Trophoblast cell (in vitro differentiated cells and primary cell): ENCODE measurements around the gene DUSP5.

ENCODE experiments used
- DNase-seq, 2 donors: peaks; one replicate each; pipeline ENCODE4 v3.0.0-alpha.2; 2016
- H2AFZ ChIP-seq: 2 replicates; pipeline ENCODE4 v1.6.1; 2013; ENCODE audit warnings: low read length, moderate library complexity, mild to moderate bottlenecking; ENCODE audit not compliant: insufficient read depth, poor library complexity
- H2AK5ac ChIP-seq: 2 replicates; pipeline ENCODE4 v1.6.1; 2013; ENCODE audit warnings: mild to moderate bottlenecking, low read length
- H2BK120ac ChIP-seq: 2 replicates; pipeline ENCODE4 v1.6.1; 2013; ENCODE audit warnings: low read length, mild to moderate bottlenecking, moderate library complexity; ENCODE audit not compliant: insufficient read depth, poor library complexity
- H2BK12ac ChIP-seq: 2 replicates; pipeline ENCODE4 v1.6.1; 2013; ENCODE audit warnings: mild to moderate bottlenecking, low read length, moderate library complexity
- H2BK5ac ChIP-seq: 2 replicates; pipeline ENCODE4 v1.6.1; 2013; ENCODE audit warnings: low read length, low read depth, moderate library complexity, mild to moderate bottlenecking; ENCODE audit not compliant: poor library complexity
- H3K14ac ChIP-seq: 2 replicates; pipeline ENCODE4 v1.6.1; 2013; ENCODE audit warnings: mild to moderate bottlenecking, low read length
- H3K18ac ChIP-seq: 2 replicates; pipeline ENCODE4 v1.6.1; 2013; ENCODE audit warnings: mild to moderate bottlenecking, low read length
- H3K23ac ChIP-seq: 2 replicates; pipeline ENCODE4 v1.6.1; 2013; ENCODE audit warnings: low read length
- H3K27ac ChIP-seq: 2 replicates; pipeline ENCODE4 v1.5.1; 2013; ENCODE audit warnings: low read depth, mild to moderate bottlenecking, inconsistent platforms, low read length, moderate library complexity
- H3K27me3 ChIP-seq: 2 replicates; pipeline ENCODE4 v1.6.1; 2013; ENCODE audit warnings: inconsistent platforms, mild to moderate bottlenecking, low read length, moderate library complexity; ENCODE audit not compliant: insufficient read depth
- H3K36me3 ChIP-seq, 2 experiments: 1 replicate in 1 of 2; 2 replicates in 1 of 2; pipeline ENCODE4 v1.6.1; 2013; ENCODE audit warnings: low read length in 2 of 2, mild to moderate bottlenecking in 2 of 2, moderate library complexity in 1 of 2; ENCODE audit not compliant: insufficient read depth in 2 of 2, control insufficient read depth in 1 of 2
- H3K4ac ChIP-seq: 2 replicates; pipeline ENCODE4 v1.6.1; 2013; ENCODE audit warnings: low read depth, mild to moderate bottlenecking, low read length, moderate library complexity
- H3K4me1 ChIP-seq, 2 experiments: 1 replicate in 1 of 2; 2 replicates in 1 of 2; pipeline ENCODE4 v1.6.1; 2013; ENCODE audit warnings: low read length in 2 of 2, mild to moderate bottlenecking in 2 of 2, moderate library complexity in 1 of 2; ENCODE audit not compliant: insufficient read depth in 2 of 2, control insufficient read depth in 1 of 2
- H3K4me2 ChIP-seq: 2 replicates; pipeline ENCODE4 v1.6.1; 2013; ENCODE audit warnings: inconsistent platforms, mild to moderate bottlenecking, low read length, moderate library complexity
- H3K4me3 ChIP-seq: 2 replicates; pipeline ENCODE4 v1.5.1; 2013; ENCODE audit warnings: mild to moderate bottlenecking, low read depth, low read length, inconsistent platforms
- H3K79me1 ChIP-seq: one replicate; pipeline ENCODE4 v1.6.1; 2013; ENCODE audit warnings: low read length
- H3K79me2 ChIP-seq: 2 replicates; pipeline ENCODE4 v1.6.1; 2013; ENCODE audit warnings: low read length, mild to moderate bottlenecking; ENCODE audit not compliant: control insufficient read depth, insufficient read depth, poor library complexity
- H3K9ac ChIP-seq: 2 replicates; pipeline ENCODE4 v1.6.1; 2013; ENCODE audit warnings: mild to moderate bottlenecking, low read length
- H3K9me3 ChIP-seq: 2 replicates; pipeline ENCODE4 v1.6.1; 2013; ENCODE audit warnings: low read depth, mild to moderate bottlenecking, control low read depth, inconsistent platforms, low read length; ENCODE audit not compliant: insufficient read depth
- H4K12ac ChIP-seq: 2 replicates; pipeline ENCODE4 v1.6.1; 2013; ENCODE audit warnings: low read depth, mild to moderate bottlenecking, low read length, moderate library complexity
- H4K8ac ChIP-seq: 2 replicates; pipeline ENCODE4 v1.6.1; 2013; ENCODE audit warnings: low read depth, mild to moderate bottlenecking, low read length, moderate library complexity
- H4K91ac ChIP-seq: one replicate; pipeline ENCODE4 v1.6.1; 2013; ENCODE audit warnings: low read depth, mild to moderate bottlenecking, low read length, moderate library complexity
- WGBS: extraction: QIAGEN DNeasy Blood & Tissue Kit; methylation state at CpG from one replicate; pipeline ENCODE4 v1.1.7; 2013; ENCODE audit warnings: missing lambda C conversion rate; ENCODE audit not compliant: insufficient read length, insufficient coverage; ENCODE audit errors: extremely low coverage; 5-methylcytosine and 5-hydroxymethylcytosine counted together

DUSP5 gene

DNA sequence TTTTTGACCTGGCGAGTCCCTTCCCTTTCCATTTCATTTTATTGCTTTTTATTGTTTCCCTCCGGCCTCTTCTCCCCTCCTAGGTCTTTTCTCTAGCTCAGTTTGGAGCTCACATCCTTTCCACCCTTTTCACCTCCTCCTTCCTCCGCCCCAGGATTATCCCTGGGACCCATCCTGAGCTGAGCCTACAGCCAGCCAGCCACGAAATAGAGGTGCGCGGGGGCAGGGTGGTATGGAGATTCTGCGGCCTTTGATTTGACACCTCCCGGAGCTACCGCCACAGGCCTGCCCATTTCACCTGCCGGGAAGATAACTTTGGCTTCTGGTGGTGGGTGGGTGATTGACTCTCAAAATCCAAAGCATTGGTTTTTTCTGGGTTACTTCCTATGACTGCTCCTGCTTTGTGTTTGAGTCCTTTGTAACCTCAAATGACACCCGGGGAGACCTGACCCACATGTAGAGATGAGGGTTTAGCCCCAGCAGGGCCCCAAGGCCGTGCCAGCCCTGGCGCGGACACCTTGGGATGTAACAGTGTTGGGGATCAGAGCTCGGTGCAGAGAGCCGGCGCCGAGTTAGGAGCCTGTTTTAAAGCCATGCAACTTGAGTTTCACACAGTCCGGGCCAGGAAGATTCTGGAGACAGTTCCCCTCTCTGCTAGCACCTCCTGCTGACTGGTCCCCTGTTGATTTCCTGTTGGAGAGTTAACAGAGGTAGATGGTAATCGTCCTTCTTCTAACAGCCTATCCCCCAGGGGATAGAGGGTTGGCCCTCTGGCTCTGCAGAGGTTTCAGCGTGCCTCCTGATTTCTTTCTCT lies 1.5 kb downstream of the DUSP5 start:
- no CpG with 5 or more reads among the region's 21 CpGs for whole genome bisulfite sequencing
- Histone ChIP-seq H3K4ac (peak overlapping the region; percentile 87), H4K91ac (peak overlapping the region; percentile 50), H4K8ac (peak overlapping the region; percentile 49), H3K18ac (peak overlapping the region; percentile 81), H3K14ac (peak overlapping the region; percentile 37), H3K9me3 (no peaks in the 10 kb centered on the region), H3K4me3 (peak overlapping the region; percentile 77), H2BK120ac (peak overlapping the region; percentile 45), H2AFZ (no peak overlapping the region), H3K27ac (peak overlapping the region; percentile 69), H3K4me2 (peak overlapping the region; percentile 87), H3K79me2 (peaks cover 26% of the 10 kb centered on the region), H2BK5ac (peak overlapping the region; percentile 42), H3K27me3 (no peaks in the 10 kb centered on the region), H3K36me3 (peaks cover 3 to 6% of the 10 kb centered on the region in 2 experiments), H3K79me1 (peaks cover 33% of the 10 kb centered on the region), H4K12ac (no peak overlapping the region), H3K23ac (no peak overlapping the region), H2BK12ac (peak overlapping the region; percentile 79), H3K4me1 (peaks cover 25 to 41% of the 10 kb centered on the region in 2 experiments), H3K9ac (peak overlapping the region; percentile 80), H2AK5ac (peak overlapping the region; percentile 62)
- peak in 1 of 2 donors; percentile 54 for DNase-seq

DNA sequence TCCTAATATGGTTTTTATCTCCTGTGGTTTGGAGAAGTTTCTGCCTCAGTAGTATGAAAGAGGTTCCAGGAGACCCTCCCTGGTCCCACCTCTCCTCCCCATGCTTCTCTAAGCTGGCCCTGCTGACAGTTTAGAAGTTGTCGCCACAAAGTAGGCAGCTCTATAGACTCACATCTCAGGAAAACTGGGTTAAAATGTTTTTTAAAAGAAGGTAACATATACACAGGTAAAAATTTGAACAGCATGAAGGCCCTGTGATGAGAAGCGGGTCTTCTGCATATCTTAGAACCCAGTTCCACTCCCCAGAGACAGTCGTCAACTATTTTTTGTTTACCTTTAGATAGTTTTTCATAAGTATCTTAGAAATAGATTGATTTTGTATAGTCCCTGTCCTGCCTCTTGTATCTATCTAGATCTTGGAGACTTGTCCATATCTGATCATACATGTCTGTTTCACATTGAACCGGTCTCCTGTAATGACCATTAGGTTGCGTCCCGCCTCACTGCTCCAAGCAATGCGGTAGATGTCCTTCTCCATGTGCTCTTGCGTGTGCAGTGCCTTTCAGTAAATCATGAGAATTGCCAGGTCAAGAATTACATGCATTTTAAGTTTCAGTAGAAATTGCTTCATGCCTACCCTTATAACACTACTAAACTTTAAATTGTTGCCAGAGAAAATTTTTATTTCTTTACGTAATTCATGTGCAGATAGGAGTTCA lies 2.2 kb downstream of the DUSP5 start:
- H3K4me3 ChIP-seq: no peak overlapping the region
- WGBS: no CpG with 5 or more reads among the region's 9 CpGs
- H2BK120ac ChIP-seq: no peak overlapping the region
- H3K18ac ChIP-seq: no peak overlapping the region
- peak overlapping the region; percentile 49 for H3K27ac ChIP-seq
- peaks cover 7 to 13% of the 10 kb centered on the region in 2 experiments for H3K36me3 ChIP-seq
- no peak overlapping the region for H3K14ac ChIP-seq
- H3K4me2 ChIP-seq: peak overlapping the region; percentile 87
- no peak overlapping the region for H2AFZ ChIP-seq
- H3K9me3 ChIP-seq: no peaks in the 10 kb centered on the region
- H3K9ac ChIP-seq: no peak overlapping the region
- H3K79me2 ChIP-seq: peaks cover 26% of the 10 kb centered on the region
- H3K79me1 ChIP-seq: peaks cover 33% of the 10 kb centered on the region
- peak overlapping the region; percentile 51 for H2BK12ac ChIP-seq
- H2BK5ac ChIP-seq: no peak overlapping the region
- H3K4ac ChIP-seq: peak overlapping the region; percentile 49
- peak in 1 of 2 donors; percentile 42 for DNase-seq
- no peak overlapping the region for H2AK5ac ChIP-seq
- H3K27me3 ChIP-seq: no peaks in the 10 kb centered on the region
- peaks cover 25 to 39% of the 10 kb centered on the region in 2 experiments for H3K4me1 ChIP-seq
- no peak overlapping the region for H4K12ac ChIP-seq
- H3K23ac ChIP-seq: no peak overlapping the region
- no peak overlapping the region for H4K8ac ChIP-seq
- no peak overlapping the region for H4K91ac ChIP-seq

DNA sequence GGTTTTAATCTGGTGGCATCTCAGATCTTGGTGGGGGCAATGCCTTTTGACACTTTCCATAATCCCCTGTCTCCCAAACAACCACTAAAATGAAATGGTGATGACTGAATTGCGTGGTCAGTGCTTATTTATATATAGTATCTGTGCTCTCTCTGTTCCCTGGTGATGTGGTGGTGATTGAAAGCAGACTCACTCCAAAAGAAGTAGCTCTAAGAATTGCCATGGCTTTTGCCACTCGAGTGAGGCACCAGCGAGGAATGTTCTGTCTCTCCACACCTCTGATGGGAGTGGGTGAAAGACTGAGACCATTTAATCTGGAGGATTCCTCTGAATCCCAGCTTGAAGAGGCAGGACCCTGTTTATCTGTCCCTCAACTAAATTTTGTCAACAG lies 2.8 kb downstream of the DUSP5 start:
- H3K36me3 ChIP-seq: peaks cover 9 to 15% of the 10 kb centered on the region in 2 experiments
- peak overlapping the region; percentile 18 for H2BK120ac ChIP-seq
- DNase-seq: peak in 1 of 2 donors; percentile 50
- H3K4me2 ChIP-seq: peak overlapping the region; percentile 87
- peaks cover 25 to 39% of the 10 kb centered on the region in 2 experiments for H3K4me1 ChIP-seq
- H3K79me2 ChIP-seq: peaks cover 26% of the 10 kb centered on the region
- no peaks in the 10 kb centered on the region for H3K27me3 ChIP-seq
- peak overlapping the region; percentile 73 for H4K91ac ChIP-seq
- peaks cover 33% of the 10 kb centered on the region for H3K79me1 ChIP-seq
- no CpG with 5 or more reads among the region's 3 CpGs for WGBS
- no peak overlapping the region for H2BK12ac ChIP-seq
- H3K9ac ChIP-seq: no peak overlapping the region
- no peak overlapping the region for H2AK5ac ChIP-seq
- H4K8ac ChIP-seq: no peak overlapping the region
- H2AFZ ChIP-seq: no peak overlapping the region
- no peak overlapping the region for H3K23ac ChIP-seq
- H3K4me3 ChIP-seq: no peak overlapping the region
- H4K12ac ChIP-seq: no peak overlapping the region
- no peak overlapping the region for H3K14ac ChIP-seq
- peak overlapping the region; percentile 32 for H3K4ac ChIP-seq
- no peak overlapping the region for H3K18ac ChIP-seq
- peak overlapping the region; percentile 54 for H2BK5ac ChIP-seq
- H3K9me3 ChIP-seq: no peaks in the 10 kb centered on the region
- peak overlapping the region; percentile 78 for H3K27ac ChIP-seq

DNA sequence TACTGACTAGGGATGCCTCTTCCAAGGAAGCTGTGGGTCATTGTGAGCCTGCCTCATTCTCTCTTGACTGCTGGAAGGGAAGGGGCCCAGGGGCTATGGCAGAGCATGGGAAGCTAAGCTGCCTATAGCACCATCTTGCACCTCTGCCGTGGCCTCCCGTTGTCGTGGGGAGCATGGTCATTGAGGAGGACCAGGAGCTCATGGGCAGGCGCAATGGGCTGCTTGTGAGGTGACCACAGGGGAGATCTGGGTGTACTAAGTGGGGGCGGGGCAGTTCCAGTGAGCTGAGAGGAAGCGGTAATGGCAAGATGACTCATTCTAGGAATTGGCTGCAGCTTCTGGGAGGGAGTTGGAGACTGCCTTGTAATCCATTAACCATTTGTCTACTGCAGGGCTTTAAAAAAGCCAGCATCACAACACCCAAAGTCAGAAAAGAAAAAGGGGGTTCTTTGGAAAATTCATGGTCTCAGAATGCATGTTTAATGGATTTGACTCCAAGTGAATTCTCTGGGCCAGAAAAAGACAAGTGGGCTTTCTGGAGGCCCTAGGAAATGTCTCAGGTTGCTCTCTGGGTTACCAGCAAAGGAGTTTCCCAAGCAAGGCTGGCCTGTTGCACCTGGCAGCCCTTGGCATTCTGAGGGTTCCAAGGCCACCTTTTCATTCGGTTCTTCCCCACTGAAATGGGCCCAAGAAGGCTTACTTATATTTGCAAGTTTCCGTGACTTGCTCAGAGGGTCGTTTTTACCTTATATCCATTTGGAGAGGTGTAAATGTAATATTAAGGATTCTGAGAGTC lies 3.6 kb downstream of the DUSP5 start:
- no peaks in the 10 kb centered on the region for H3K9me3 ChIP-seq
- DNase-seq: peak; percentile 53 to 64
- H3K4ac ChIP-seq: peak overlapping the region; percentile 80
- H3K36me3 ChIP-seq: peaks cover 11 to 22% of the 10 kb centered on the region in 2 experiments
- H2BK5ac ChIP-seq: peak overlapping the region; percentile 54
- peak overlapping the region; percentile 49 for H3K14ac ChIP-seq
- no peak overlapping the region for H3K23ac ChIP-seq
- WGBS: no CpG with 5 or more reads among the region's 9 CpGs
- peak overlapping the region; percentile 16 for H2AK5ac ChIP-seq
- peaks cover 25 to 33% of the 10 kb centered on the region in 2 experiments for H3K4me1 ChIP-seq
- peaks cover 26% of the 10 kb centered on the region for H3K79me2 ChIP-seq
- peak overlapping the region; percentile 35 for H2AFZ ChIP-seq
- peak overlapping the region; percentile 78 for H2BK12ac ChIP-seq
- no peaks in the 10 kb centered on the region for H3K27me3 ChIP-seq
- H4K12ac ChIP-seq: no peak overlapping the region
- peak overlapping the region; percentile 25 for H4K8ac ChIP-seq
- peaks cover 30% of the 10 kb centered on the region for H3K79me1 ChIP-seq
- H3K9ac ChIP-seq: no peak overlapping the region
- peak overlapping the region; percentile 87 for H3K4me2 ChIP-seq
- peak overlapping the region; percentile 87 for H3K18ac ChIP-seq
- peak overlapping the region; percentile 69 for H2BK120ac ChIP-seq
- H4K91ac ChIP-seq: peak overlapping the region; percentile 73
- peak overlapping the region; percentile 78 for H3K27ac ChIP-seq
- H3K4me3 ChIP-seq: no peak overlapping the region
